GM12874 (cell line): ENCODE data around the gene APOH.

Source experiments
- CTCF ChIP-seq: IDR thresholded peaks from 2 replicates; pipeline ENCODE4 v1.5.1; 2011; ENCODE audit warnings: low read depth, mild to moderate bottlenecking, control low read depth, low read length, moderate library complexity; ENCODE audit not compliant: insufficient read depth

Gene APOH

GRCh38 chr17:66228887-66229782 is at the start of gene APOH:
Gene APOH, minus strand, starts transcription at chr17:66229415. Its CDS starts 36 bp downstream, at chr17:66229379.
- TF ChIP-seq CTCF = no peak

- no peak for TF ChIP-seq CTCF
Observed at GRCh38 chr17:66277191-66277590, 48.0 kb upstream of the APOH start.

- TF ChIP-seq CTCF = no peak
Observed at GRCh38 chr17:66276328-66276937, 47.2 kb upstream of the APOH start.

- TF ChIP-seq CTCF = no peak
Observed at GRCh38 chr17:66275651-66276050, 46.4 kb upstream of the APOH start.

- TF ChIP-seq CTCF = no peak
Observed at GRCh38 chr17:66273586-66273848, 44.3 kb upstream of the APOH start.

- TF ChIP-seq CTCF = no peak
Observed at GRCh38 chr17:66272811-66273585, 43.8 kb upstream of the APOH start.

- TF ChIP-seq CTCF = no peak
Observed at GRCh38 chr17:66271512-66271911, 42.3 kb upstream of the APOH start.
